IMR-90 (cell line): ENCODE results near the gene MAP1LC3B. TPM values are rescaled to one million over a fixed set of nuclear protein-coding genes. Genes with fewer than 3 reads are reported as not detected.

Source experiments
- ATAC-seq: fragments of 200-7000 bp; cut with Tn5 transposase; 2 replicates; pipeline ENCODE4 v1.9.1; 2020; ENCODE audit warnings: low read depth, mild to moderate bottlenecking, moderate library complexity
- BruUV-seq: library from RNA; stranded (reverse); fragments of 400-500 nt; replicated peaks from 2 replicates; lab custom pipeline; 2021; lab: Mats Ljungman, UMichigan
- CTCF ChIA-PET: fragments of 300-600 bp; formaldehyde crosslinking; extraction: SDS; loops from one replicate; lab custom pipeline; 2021; ENCODE audit warnings: antibody characterized with exemption; lab: Yijun Ruan, JAX
- POLR2A ChIA-PET: fragments of 300-600 bp; sonication (Branson Sonifier 250); formaldehyde crosslinking; loops from one replicate; lab custom pipeline; 2022; ENCODE audit warnings: antibody characterized with exemption; ENCODE audit not compliant: unreplicated experiment; lab: Charles Lee
- DNase-seq: peaks from one replicate; pipeline ENCODE4 v3.0.0; 2013
- H2AFZ ChIP-seq: replicated peaks from 2 replicates; pipeline ENCODE3; 2013; ENCODE audit warnings: low read length, mild to moderate bottlenecking; ENCODE audit not compliant: poor library complexity
- H2AK5ac ChIP-seq: 2 replicates; pipeline ENCODE4 v1.6.1; 2013; ENCODE audit warnings: low read depth, low read length, inconsistent platforms
- H2AK9ac ChIP-seq: replicated peaks from 2 replicates; pipeline ENCODE3; 2013; ENCODE audit warnings: mild to moderate bottlenecking, low read depth, low read length, moderate library complexity; ENCODE audit not compliant: poor library complexity
- H2BK120ac ChIP-seq: 2 replicates; pipeline ENCODE4 v1.6.1; 2013; ENCODE audit warnings: low read depth, low read length, inconsistent platforms
- H2BK15ac ChIP-seq: 3 replicates; pipeline ENCODE4 v1.6.1; 2013; ENCODE audit warnings: low read depth, low read length, inconsistent platforms
- H2BK20ac ChIP-seq: 2 replicates; pipeline ENCODE4 v1.6.1; 2013; ENCODE audit warnings: low read depth, mild to moderate bottlenecking, inconsistent platforms, low read length, moderate library complexity
- H2BK5ac ChIP-seq: 2 replicates; pipeline ENCODE4 v1.6.1; 2013; ENCODE audit warnings: mild to moderate bottlenecking, low read depth, low read length, inconsistent platforms; ENCODE audit not compliant: poor library complexity, severe bottlenecking
- H3K14ac ChIP-seq: replicated peaks from 2 replicates; pipeline ENCODE4 v1.6.1; 2013; ENCODE audit warnings: low read depth, low read length, inconsistent platforms
- H3K18ac ChIP-seq: 2 replicates; pipeline ENCODE4 v1.6.1; 2013; ENCODE audit warnings: low read depth, low read length, control low read depth
- H3K23ac ChIP-seq: 2 replicates; pipeline ENCODE4 v1.6.1; 2013; ENCODE audit warnings: low read depth, low read length, inconsistent platforms
- H3K27ac ChIP-seq: 2 replicates; pipeline ENCODE4 v1.5.1; 2013; ENCODE audit warnings: mild to moderate bottlenecking, control low read depth, low read length; ENCODE audit not compliant: insufficient read depth
- H3K27me3 ChIP-seq: 2 replicates; pipeline ENCODE4 v1.6.1; 2013; ENCODE audit warnings: low read length; ENCODE audit not compliant: control insufficient read depth, insufficient read depth
- H3K36me3 ChIP-seq: 2 replicates; pipeline ENCODE4 v1.6.1; 2013; ENCODE audit warnings: low read length, mixed read lengths; ENCODE audit not compliant: control insufficient read depth, insufficient read depth
- H3K4ac ChIP-seq: 2 replicates; pipeline ENCODE4 v1.6.1; 2013; ENCODE audit warnings: low read depth, low read length, inconsistent platforms
- H3K4me1 ChIP-seq: 2 replicates; pipeline ENCODE4 v1.6.1; 2013; ENCODE audit warnings: low read length, mixed read lengths; ENCODE audit not compliant: control insufficient read depth, insufficient read depth
- H3K4me2 ChIP-seq: 2 replicates; pipeline ENCODE4 v1.6.1; 2013; ENCODE audit warnings: low read depth, mild to moderate bottlenecking, control low read depth, low read length, moderate library complexity
- H3K4me3 ChIP-seq: 2 replicates; pipeline ENCODE4 v1.5.1; 2013; ENCODE audit warnings: low read depth, mild to moderate bottlenecking, control low read depth, low read length, moderate library complexity; ENCODE audit not compliant: insufficient read depth
- H3K56ac ChIP-seq: 2 replicates; pipeline ENCODE4 v1.6.1; 2013; ENCODE audit warnings: low read length, inconsistent platforms; ENCODE audit not compliant: insufficient read depth; ENCODE audit errors: extremely low read depth
- H3K79me1 ChIP-seq, 2 experiments: 2 replicates each; pipeline ENCODE4 v1.6.1; 2013; ENCODE audit warnings: low read length in 2 of 2, inconsistent platforms in 1 of 2, low read depth in 1 of 2
- H3K9ac ChIP-seq: 2 replicates; pipeline ENCODE4 v1.6.1; 2013; ENCODE audit warnings: low read depth, low read length, control low read depth
- H3K9me1 ChIP-seq: 2 replicates; pipeline ENCODE4 v1.6.1; 2013; ENCODE audit warnings: low read length, inconsistent platforms; ENCODE audit not compliant: insufficient read depth
- H3K9me3 ChIP-seq: 2 replicates; pipeline ENCODE4 v1.6.1; 2013; ENCODE audit warnings: low read length; ENCODE audit not compliant: control insufficient read depth, insufficient read depth
- H4K20me1 ChIP-seq: 2 replicates; pipeline ENCODE4 v1.6.1; 2013; ENCODE audit warnings: low read length, inconsistent platforms; ENCODE audit not compliant: insufficient read depth
- H4K5ac ChIP-seq: 2 replicates; pipeline ENCODE4 v1.6.1; 2013; ENCODE audit warnings: mild to moderate bottlenecking, low read depth, low read length, control low read depth
- H4K8ac ChIP-seq, 2 experiments: 2 replicates each; pipeline ENCODE4 v1.6.1; 2013; ENCODE audit warnings: low read depth in 2 of 2, low read length in 2 of 2, control low read depth in 1 of 2, inconsistent platforms in 1 of 2
- H4K91ac ChIP-seq: 2 replicates; pipeline ENCODE4 v1.6.1; 2013; ENCODE audit warnings: low read depth, low read length, inconsistent platforms; ENCODE audit not compliant: insufficient read depth
- CEBPB ChIP-seq: IDR thresholded peaks from 2 replicates; pipeline ENCODE4 v1.6.1; 2012; ENCODE audit warnings: low read depth, low read length, improper control_type of control experiment
- CHD1 ChIP-seq: IDR thresholded peaks from 2 replicates; pipeline ENCODE4 v1.6.1; 2012; ENCODE audit warnings: low read depth, low read length, improper control_type of control experiment
- FOS ChIP-seq: fragments of 150-350 bp; IDR thresholded peaks from 2 replicates; pipeline ENCODE4 v1.6.1; 2016; ENCODE audit warnings: low read depth, low read length
- MAFK ChIP-seq: IDR thresholded peaks from 2 replicates; pipeline ENCODE4 v1.6.1; 2012; ENCODE audit warnings: low read depth, low read length, improper control_type of control experiment
- MAZ ChIP-seq: IDR thresholded peaks from 2 replicates; pipeline ENCODE4 v1.6.1; 2012; ENCODE audit warnings: low read depth, mild to moderate bottlenecking, low read length, improper control_type of control experiment, moderate library complexity, borderline replicate concordance
- MXI1 ChIP-seq: IDR thresholded peaks from 2 replicates; pipeline ENCODE4 v1.6.1; 2012; ENCODE audit warnings: low read depth, mild to moderate bottlenecking, low read length, moderate library complexity, borderline replicate concordance
- NFE2L2 ChIP-seq: fragments of 150-350 bp; IDR thresholded peaks from 2 replicates; pipeline ENCODE4 v1.6.1; 2016; ENCODE audit warnings: low read depth, mild to moderate bottlenecking, low read length
- POLR2A ChIP-seq: IDR thresholded peaks from 2 replicates; pipeline ENCODE4 v1.6.1; 2012; ENCODE audit warnings: mild to moderate bottlenecking, low read depth, low read length
- RCOR1 ChIP-seq: IDR thresholded peaks from 2 replicates; pipeline ENCODE4 v1.6.1; 2012; ENCODE audit warnings: mild to moderate bottlenecking, low read length, improper control_type of control experiment; ENCODE audit not compliant: insufficient replicate concordance
- RFX5 ChIP-seq: IDR thresholded peaks from 2 replicates; pipeline ENCODE4 v1.8.0; 2012; ENCODE audit warnings: low read depth, mild to moderate bottlenecking, low read length, moderate library complexity
- SMC3 ChIP-seq: fragments of 150-350 bp; IDR thresholded peaks from 2 replicates; pipeline ENCODE4 v1.6.1; 2016; ENCODE audit warnings: low read depth, mild to moderate bottlenecking, antibody characterized with exemption, low read length, moderate library complexity
- WGBS, 2 experiments: methylation state at CpG; one replicate each; pipeline versions ENCODE4 v1.1.5 to v1.1.7; 2013; ENCODE audit warnings: missing lambda C conversion rate in 2 of 2; ENCODE audit not compliant: insufficient read length in 1 of 2; ENCODE audit errors: extremely low coverage in 2 of 2; 5-methylcytosine and 5-hydroxymethylcytosine counted together
- dilution Hi-C: fragments of 300-500 bp; cut with HindIII; formaldehyde crosslinking; loops from one replicate; pipeline ENCODE4 v1.14.3; 2018; ENCODE audit warnings: low sequenced_read_pairs; ENCODE audit not compliant: unreplicated experiment
- in situ Hi-C: fragments of 300-500 bp; cut with MboI; formaldehyde crosslinking; loops from 3 replicates; pipeline ENCODE4 v1.14.3; 2019; ENCODE audit warnings: low sequenced_read_pairs, inconsistent platforms, mixed read lengths
- intact Hi-C: fragments of 100-400 bp; cut with micrococcal nuclease; formaldehyde crosslinking; loops from 2 replicates; pipeline ENCODE4 v1.10.0; 2022
- polyA plus RNA-seq, 3 experiments: library from polyadenylated mRNA; depleted of rRNA; stranded (reverse); fragments of >200 nt; gene quantifications; 2 replicates each; pipeline ENCODE4 v1.2.3, GENCODE V29; 2012; ENCODE audit warnings: low replicate concordance in 1 of 3
- total RNA-seq: library from RNA; depleted of rRNA; stranded (reverse); fragments of >200 nt; gene quantifications from 2 replicates; pipeline ENCODE4 v1.2.3, GENCODE V29; 2012
- TF ChIP-seq, protein P1 (sequence below): fragments of 150-350 bp; IDR thresholded peaks from 2 replicates; pipeline ENCODE4 v1.6.1; 2016; ENCODE audit warnings: low read depth, mild to moderate bottlenecking, low read length, moderate library complexity, borderline replicate concordance
- TF ChIP-seq, protein P2 (sequence below): conservative IDR thresholded peaks from 2 replicates; pipeline ENCODE4 v1.5.1; 2012; ENCODE audit warnings: mild to moderate bottlenecking, low read depth, low read length, improper control_type of control experiment

MAP1LC3B gene
- total and polyA plus RNA-seq, 2 of the 4 experiments (the other 2 are of a cell fraction), result 23.5 to 57.7 TPM

DNA sequence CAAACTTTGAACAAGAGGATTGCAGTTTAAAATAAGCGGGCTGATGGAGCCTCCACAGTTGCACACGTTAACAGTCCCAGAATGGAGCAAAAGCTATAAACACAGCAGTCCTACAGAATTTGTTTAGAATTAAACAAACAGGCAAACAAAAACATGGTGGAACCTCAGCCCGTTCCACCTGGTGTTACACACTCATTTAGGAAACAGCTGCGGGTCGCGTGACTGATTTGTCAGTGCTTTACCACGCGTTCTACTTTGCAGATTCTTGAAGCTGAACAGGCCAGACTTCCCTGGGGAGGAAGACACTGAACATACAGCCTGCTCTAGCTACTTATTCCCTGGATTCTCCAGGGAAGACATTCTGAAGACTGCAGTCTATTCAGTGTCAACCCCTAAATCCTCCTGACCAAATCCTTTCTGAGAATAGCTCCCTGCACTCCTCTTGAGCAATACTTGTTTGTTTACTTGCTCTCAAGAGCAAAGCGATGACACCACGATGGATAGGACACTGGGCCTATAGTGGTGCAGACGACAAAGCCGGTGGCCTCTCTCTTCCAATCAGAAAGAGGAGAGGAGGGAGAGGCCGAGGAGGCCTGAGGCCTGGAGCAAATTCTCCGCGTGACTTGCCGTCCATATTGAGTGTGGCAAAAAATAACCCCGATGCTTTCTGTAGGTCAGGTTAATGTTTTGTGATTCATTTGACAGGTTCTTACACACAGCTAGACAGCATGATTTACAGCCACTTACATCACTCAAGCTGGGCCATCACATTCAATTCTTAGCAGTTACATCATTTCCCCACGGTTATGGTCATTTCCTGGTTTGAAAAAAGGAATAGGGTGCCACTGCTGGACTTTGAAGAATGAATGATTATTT is 4.0 kb upstream of the MAP1LC3B start:
- Histone ChIP-seq H3K4me1 (peaks cover 7% of the 10 kb centered on the region), H2AFZ (peak overlapping the region; percentile 83), H3K4me3 (peak overlapping the region; percentile 20; the same call in 1 of the 2 replicates), H3K23ac (peak overlapping the region; percentile 65; the same call in 1 of the 2 replicates), H3K9ac (peak overlapping the region; percentile 35), H2AK5ac (no peak overlapping the region), H3K36me3 (no peaks in the 10 kb centered on the region), H4K8ac (peak overlapping the region; percentile 6 to 96), H3K4ac (peak overlapping the region; percentile 81), H3K9me3 (no peaks in the 10 kb centered on the region), H4K5ac (peak overlapping the region; percentile 89), H2BK5ac (peak overlapping the region; percentile 87), H3K18ac (peak overlapping the region; percentile 64; the same call in 1 of the 2 replicates), H2BK120ac (peak overlapping the region; percentile 69), H3K79me1 (peaks cover 0 to 17% of the 10 kb centered on the region in 2 experiments; a peak in 3 of 4 replicates), H3K9me1 (peaks cover 7% of the 10 kb centered on the region; the same call in 1 of the 2 replicates), H2BK15ac (peak overlapping the region; percentile 13; the same call in 1 of the 3 replicates), H4K20me1 (peaks cover 5% of the 10 kb centered on the region; the same call in 1 of the 2 replicates), H4K91ac (peak overlapping the region; percentile 54), H3K56ac (peak overlapping the region; percentile 29; the same call in 1 of the 2 replicates), H2AK9ac (peak overlapping the region; percentile 50), H3K4me2 (peak overlapping the region; percentile 75), H3K27ac (peak overlapping the region; percentile 69; the same call in 1 of the 2 replicates), H3K27me3 (no peaks in the 10 kb centered on the region), H2BK20ac (peak overlapping the region; percentile 46; the same call in 1 of the 2 replicates), H3K14ac (peak overlapping the region; percentile 51)
- no TSS peak for BruUV-seq
- 18% methylated on average over 8 of the region's 18 CpGs; no CpG with 5 or more reads in 1 of the 2 experiments for WGBS, 2 experiments
- in situ Hi-C loops, result no loop called here
- intact Hi-C loops, result no loop called here
- ChIA-PET CTCF (interaction anchor here (1.0 to 1.2 kb wide), 2 partner anchors 130 to 248 kb away, joined by 3 read pairs; no protein-coding TSS in a partner anchor), POLR2A (interaction anchor here (0.5 to 0.6 kb wide), 2 partner anchors 11 to 349 kb away, joined by 3 read pairs; no protein-coding TSS in a partner anchor)
- DNase-seq, result peak; percentile 99
- ATAC-seq, result peak; percentile 53
- dilution Hi-C loops, result no loop called here
- TF ChIP-seq, protein P1, sequence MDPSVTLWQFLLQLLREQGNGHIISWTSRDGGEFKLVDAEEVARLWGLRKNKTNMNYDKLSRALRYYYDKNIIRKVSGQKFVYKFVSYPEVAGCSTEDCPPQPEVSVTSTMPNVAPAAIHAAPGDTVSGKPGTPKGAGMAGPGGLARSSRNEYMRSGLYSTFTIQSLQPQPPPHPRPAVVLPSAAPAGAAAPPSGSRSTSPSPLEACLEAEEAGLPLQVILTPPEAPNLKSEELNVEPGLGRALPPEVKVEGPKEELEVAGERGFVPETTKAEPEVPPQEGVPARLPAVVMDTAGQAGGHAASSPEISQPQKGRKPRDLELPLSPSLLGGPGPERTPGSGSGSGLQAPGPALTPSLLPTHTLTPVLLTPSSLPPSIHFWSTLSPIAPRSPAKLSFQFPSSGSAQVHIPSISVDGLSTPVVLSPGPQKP, result no peak
- TF ChIP-seq RCOR1, result no peak
- TF ChIP-seq MXI1, result peak; percentile 36; the same call in 1 of the 2 replicates
- no peak for TF ChIP-seq NFE2L2
- peak; percentile 98 for TF ChIP-seq CEBPB
- TF ChIP-seq FOS, result peak; percentile 47; the same call in 1 of the 2 replicates
- TF ChIP-seq, protein P2, sequence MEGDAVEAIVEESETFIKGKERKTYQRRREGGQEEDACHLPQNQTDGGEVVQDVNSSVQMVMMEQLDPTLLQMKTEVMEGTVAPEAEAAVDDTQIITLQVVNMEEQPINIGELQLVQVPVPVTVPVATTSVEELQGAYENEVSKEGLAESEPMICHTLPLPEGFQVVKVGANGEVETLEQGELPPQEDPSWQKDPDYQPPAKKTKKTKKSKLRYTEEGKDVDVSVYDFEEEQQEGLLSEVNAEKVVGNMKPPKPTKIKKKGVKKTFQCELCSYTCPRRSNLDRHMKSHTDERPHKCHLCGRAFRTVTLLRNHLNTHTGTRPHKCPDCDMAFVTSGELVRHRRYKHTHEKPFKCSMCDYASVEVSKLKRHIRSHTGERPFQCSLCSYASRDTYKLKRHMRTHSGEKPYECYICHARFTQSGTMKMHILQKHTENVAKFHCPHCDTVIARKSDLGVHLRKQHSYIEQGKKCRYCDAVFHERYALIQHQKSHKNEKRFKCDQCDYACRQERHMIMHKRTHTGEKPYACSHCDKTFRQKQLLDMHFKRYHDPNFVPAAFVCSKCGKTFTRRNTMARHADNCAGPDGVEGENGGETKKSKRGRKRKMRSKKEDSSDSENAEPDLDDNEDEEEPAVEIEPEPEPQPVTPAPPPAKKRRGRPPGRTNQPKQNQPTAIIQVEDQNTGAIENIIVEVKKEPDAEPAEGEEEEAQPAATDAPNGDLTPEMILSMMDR, result no peak
- TF ChIP-seq POLR2A, result no peak
- TF ChIP-seq MAZ, result no peak
- TF ChIP-seq CHD1, result no peak
- no peak for TF ChIP-seq MAFK
- TF ChIP-seq SMC3, result no peak
- TF ChIP-seq RFX5, result no peak
